Hematopoietic multipotent progenitor cell treated with erythropoietin and hydrocortisone succinate and interleukin-3 and kit ligand, for 6 days (in vitro differentiated cells): ENCODE measurements around the gene RGPD8.
"Not testable (repeated sequence)": the region's sequence is repeated elsewhere in the genome, so short reads cannot be mapped to it uniquely, and the experiment has no call there.

ENCODE experiments used
- DNase-seq: peaks from one replicate; pipeline ENCODE4 v3.0.0-alpha.2; 2015

RGPD8 gene

GRCh38 chr2:112434890-112435715 lies 1.7 kb upstream of the RGPD8 start:
- DNase-seq = not testable (repeated sequence)

- DNase-seq = no peak
Measured at GRCh38 chr2:112433932-112434730, 686 bp upstream of the RGPD8 start.

- DNase-seq = peak; percentile 31
Measured at GRCh38 chr2:112432735-112433479, 538 bp downstream of the RGPD8 start.

- DNase-seq = peak; percentile 10
Measured at GRCh38 chr2:112432390-112432734, 1.1 kb downstream of the RGPD8 start.

- peak; percentile 45 for DNase-seq
Measured at GRCh38 chr2:112431587-112432295, 1.7 kb downstream of the RGPD8 start.

- not testable (repeated sequence) for DNase-seq
Measured at GRCh38 chr2:112424553-112424952, 8.9 kb downstream of the RGPD8 start.

- DNase-seq = peak; percentile 9
Measured at GRCh38 chr2:112416860-112417259, 16.6 kb downstream of the RGPD8 start.

GRCh38 chr2:112360055-112360454 lies 73.4 kb downstream of the RGPD8 start:
- DNase-seq = not testable (repeated sequence)

- DNase-seq = not testable (repeated sequence)
Measured at GRCh38 chr2:112354335-112354734, 79.1 kb downstream of the RGPD8 start.

GRCh38 chr2:112352809-112353603 lies 80.4 kb downstream of the RGPD8 start:
- not testable (repeated sequence) for DNase-seq

- DNase-seq = not testable (repeated sequence)
Measured at GRCh38 chr2:112352292-112352691, 81.2 kb downstream of the RGPD8 start.

- DNase-seq = no peak
Measured at GRCh38 chr2:112345030-112346027, 88.1 kb downstream of the RGPD8 start.

GRCh38 chr2:112343827-112344585 lies 89.4 kb downstream of the RGPD8 start:
- DNase-seq = no peak

GRCh38 chr2:112342067-112342550 lies 91.3 kb downstream of the RGPD8 start:
- DNase-seq = no peak

- DNase-seq = no peak
Measured at GRCh38 chr2:112340475-112341267, 92.8 kb downstream of the RGPD8 start.

GRCh38 chr2:112339986-112340385 lies 93.5 kb downstream of the RGPD8 start:
- peak; percentile 48 for DNase-seq

- DNase-seq = no peak
Measured at GRCh38 chr2:112335600-112335999, 97.8 kb downstream of the RGPD8 start.

- no peak for DNase-seq
Measured at GRCh38 chr2:112332123-112332696, 101.2 kb downstream of the RGPD8 start.
